ENCODE data around the gene MTRF1. TPM values are rescaled to one million over a fixed set of nuclear protein-coding genes. Genes with fewer than 3 reads are reported as not detected.
"Not testable (repeated sequence)": the region's sequence is repeated elsewhere in the genome, so short reads cannot be mapped to it uniquely, and the experiment has no call there.

The MTRF1 gene
- total RNA-seq, 2 experiments from 2014 or later: 24.9 to 31.3 TPM

GRCh38 chr13:41284512-41285288 is 21.3 kb upstream of the MTRF1 start:
- Histone ChIP-seq H2AFZ (ENCODE audit: low read length) (no peak overlapping the region), H3K79me2 (ENCODE audit: insufficient read depth, low read depth, low read length) (no peaks in the 10 kb centered on the region), H3K27ac (ENCODE audit: low read depth, low read length, poor library complexity, severe bottlenecking) (no peak overlapping the region), H3K4me2 (ENCODE audit: low read length) (no peak overlapping the region), H4K20me1 (ENCODE audit: insufficient read depth, low read length) (no peaks in the 10 kb centered on the region), H3K9me2 (ENCODE audit: insufficient read depth, low read length) (no peaks in the 10 kb centered on the region), H3K4me3 (ENCODE audit: low read depth, low read length, poor library complexity, severe bottlenecking) (no peak overlapping the region), H3K9me3 (ENCODE audit: low read length) (no peaks in the 10 kb centered on the region), H3K36me3 (ENCODE audit: insufficient read depth, low read length) (no peaks in the 10 kb centered on the region), H3K4me1 (ENCODE audit: insufficient read depth, low read length, poor library complexity, severe bottlenecking) (peaks cover 5% of the 10 kb centered on the region)
- CTCF ChIA-PET (ENCODE audit: unreplicated experiment): no interaction called here
- no TSS peak for BruUV-seq (replicated peaks)
- TF ChIP-seq EZH2phosphoT487 (IDR thresholded peaks at IDR 0.05; ENCODE audit: borderline replicate concordance, low read depth, low read length) (no peak), CTCF (conservative IDR thresholded peaks at IDR 0.05; ENCODE audit: low read length) (no peak)
- intact Hi-C loops (cut with micrococcal nuclease; ENCODE audit: unreplicated experiment): no loop called here
- DNase-seq (ENCODE audit: low spot score): no peak
- POLR2A ChIA-PET: interaction anchor here (1.1 kb wide), 1 partner anchor 11 kb away, joined by 4 read pairs; no protein-coding TSS in a partner anchor

GRCh38 chr13:41282129-41282571 is 18.8 kb upstream of the MTRF1 start:
- Histone ChIP-seq H4K20me1 (ENCODE audit: insufficient read depth, low read length) (no peaks in the 10 kb centered on the region), H3K4me2 (ENCODE audit: low read length) (no peak overlapping the region), H3K9me2 (ENCODE audit: insufficient read depth, low read length) (no peaks in the 10 kb centered on the region), H3K4me1 (ENCODE audit: insufficient read depth, low read length, poor library complexity, severe bottlenecking) (peaks cover 5% of the 10 kb centered on the region), H2AFZ (ENCODE audit: low read length) (no peak overlapping the region), H3K27ac (ENCODE audit: low read depth, low read length, poor library complexity, severe bottlenecking) (no peak overlapping the region), H3K36me3 (ENCODE audit: insufficient read depth, low read length) (no peaks in the 10 kb centered on the region), H3K9me3 (ENCODE audit: low read length) (no peaks in the 10 kb centered on the region), H3K4me3 (ENCODE audit: low read depth, low read length, poor library complexity, severe bottlenecking) (no peak overlapping the region), H3K79me2 (ENCODE audit: insufficient read depth, low read depth, low read length) (no peaks in the 10 kb centered on the region)
- no TSS peak for BruUV-seq (replicated peaks)
- TF ChIP-seq CTCF (conservative IDR thresholded peaks at IDR 0.05; ENCODE audit: low read length) (no peak), EZH2phosphoT487 (IDR thresholded peaks at IDR 0.05; ENCODE audit: borderline replicate concordance, low read depth, low read length) (no peak)
- ChIA-PET CTCF (ENCODE audit: unreplicated experiment) (no interaction called here), POLR2A (interaction anchor here (1.2 to 1.9 kb wide), 5 partner anchors 8 to 19 kb away, joined by 3 to 6 read pairs (median 4); partner anchors contain the start of gene MTRF1)
- intact Hi-C loops (cut with micrococcal nuclease; ENCODE audit: unreplicated experiment): no loop called here
- DNase-seq (ENCODE audit: low spot score): no peak

GRCh38 chr13:41279156-41279555 is 15.8 kb upstream of the MTRF1 start:
- CTCF ChIA-PET (ENCODE audit: unreplicated experiment); intact Hi-C loops (cut with micrococcal nuclease; ENCODE audit: unreplicated experiment); DNase-seq (ENCODE audit: low spot score); H3K27ac ChIP-seq (ENCODE audit: low read depth, low read length, poor library complexity, severe bottlenecking); H3K4me2 ChIP-seq (ENCODE audit: low read length); H3K9me2 ChIP-seq (ENCODE audit: insufficient read depth, low read length); H3K4me3 ChIP-seq (ENCODE audit: low read depth, low read length, poor library complexity, severe bottlenecking); H4K20me1 ChIP-seq (ENCODE audit: insufficient read depth, low read length); H3K79me2 ChIP-seq (ENCODE audit: insufficient read depth, low read depth, low read length); H3K36me3 ChIP-seq (ENCODE audit: insufficient read depth, low read length); H3K4me1 ChIP-seq (ENCODE audit: insufficient read depth, low read length, poor library complexity, severe bottlenecking); H2AFZ ChIP-seq (ENCODE audit: low read length); H3K9me3 ChIP-seq (ENCODE audit: low read length); BruUV-seq (replicated peaks): not testable (repeated sequence)
- POLR2A ChIA-PET: interaction anchor here (0.7 kb wide), 1 partner anchor 42 kb away, joined by 3 read pairs; no protein-coding TSS in a partner anchor
